Osteocyte (in vitro differentiated cells): ENCODE data around the gene STX2. TPM values are rescaled to one million over a fixed set of nuclear protein-coding genes. Genes with fewer than 3 reads are reported as not detected.

Experiments used
- DNase-seq: peaks from one replicate; pipeline ENCODE4 v3.0.0; 2021; ENCODE audit warnings: mixed read lengths; ENCODE audit not compliant: unreplicated experiment; ENCODE audit errors: extremely low spot score
- H3K27ac Mint-ChIP-seq: one replicate; pipeline ENCODE4 v1.8.0; 2021; ENCODE audit warnings: mild to moderate bottlenecking, mixed read lengths; ENCODE audit not compliant: unreplicated experiment
- H3K27me3 Mint-ChIP-seq: one replicate; pipeline ENCODE4 v1.8.0; 2021; ENCODE audit warnings: mixed read lengths; ENCODE audit not compliant: unreplicated experiment
- H3K36me3 Mint-ChIP-seq: one replicate; pipeline ENCODE4 v1.8.0; 2021; ENCODE audit warnings: mixed read lengths; ENCODE audit not compliant: unreplicated experiment
- H3K4me1 Mint-ChIP-seq: one replicate; pipeline ENCODE4 v1.8.0; 2021; ENCODE audit warnings: mixed read lengths; ENCODE audit not compliant: unreplicated experiment
- H3K4me3 Mint-ChIP-seq: one replicate; pipeline ENCODE4 v1.8.0; 2021; ENCODE audit warnings: mild to moderate bottlenecking, moderate library complexity, mixed read lengths; ENCODE audit not compliant: unreplicated experiment
- H3K9me3 Mint-ChIP-seq: one replicate; pipeline ENCODE4 v1.8.0; 2021; ENCODE audit warnings: mixed read lengths; ENCODE audit not compliant: unreplicated experiment
- total RNA-seq: library from RNA; stranded (reverse); gene quantifications from 2 replicates; pipeline ENCODE4 v1.2.1, GENCODE V29; 2021
- TF ChIP-seq, protein P1 (sequence below): fragments of 200-600 bp; sonication (generic); IDR thresholded peaks from 2 replicates; pipeline ENCODE4 v1.5.0; 2021; ENCODE audit warnings: antibody characterized with exemption, mild to moderate bottlenecking, moderate library complexity

STX2 gene
- total RNA-seq, 1 donor from 2014 or later, result 32.0 TPM

DNA sequence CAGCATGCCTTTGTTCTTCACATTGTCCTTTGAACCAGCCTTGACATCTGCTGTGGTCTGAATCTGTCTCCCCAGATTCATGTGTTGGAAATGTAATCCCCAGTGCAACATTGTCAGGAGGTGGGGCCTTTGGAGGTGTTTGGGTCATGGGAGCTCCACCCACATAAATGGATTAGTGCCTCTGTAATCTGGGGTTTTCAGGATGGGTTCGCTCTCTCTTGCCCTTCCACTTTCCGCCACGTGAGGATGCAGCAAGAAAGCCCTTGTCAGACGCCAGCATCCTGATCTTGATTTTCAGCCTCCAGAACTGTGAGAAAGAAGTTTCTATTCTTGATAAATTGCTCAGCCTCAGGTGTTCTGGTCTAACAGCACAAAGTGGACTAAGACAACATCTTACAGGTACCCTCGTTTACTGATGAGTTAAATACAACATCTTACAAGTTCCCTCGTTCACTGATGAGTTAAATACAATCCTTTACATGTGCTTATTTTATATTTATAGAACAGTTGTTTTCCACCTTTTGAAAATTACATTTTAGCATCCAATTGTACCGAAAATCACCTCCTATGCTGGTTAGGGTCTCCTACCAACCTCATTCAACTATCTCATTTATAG is 68.5 kb downstream of the STX2 start:
- DNase-seq, result no peak
- no peaks in the 10 kb centered on the region for H3K36me3 Mint-ChIP-seq
- H3K9me3 Mint-ChIP-seq, result no peaks in the 10 kb centered on the region
- peaks cover 2% of the 10 kb centered on the region for H3K4me1 Mint-ChIP-seq
- H3K27me3 Mint-ChIP-seq, result peaks cover 7% of the 10 kb centered on the region
- TF ChIP-seq, protein P1, sequence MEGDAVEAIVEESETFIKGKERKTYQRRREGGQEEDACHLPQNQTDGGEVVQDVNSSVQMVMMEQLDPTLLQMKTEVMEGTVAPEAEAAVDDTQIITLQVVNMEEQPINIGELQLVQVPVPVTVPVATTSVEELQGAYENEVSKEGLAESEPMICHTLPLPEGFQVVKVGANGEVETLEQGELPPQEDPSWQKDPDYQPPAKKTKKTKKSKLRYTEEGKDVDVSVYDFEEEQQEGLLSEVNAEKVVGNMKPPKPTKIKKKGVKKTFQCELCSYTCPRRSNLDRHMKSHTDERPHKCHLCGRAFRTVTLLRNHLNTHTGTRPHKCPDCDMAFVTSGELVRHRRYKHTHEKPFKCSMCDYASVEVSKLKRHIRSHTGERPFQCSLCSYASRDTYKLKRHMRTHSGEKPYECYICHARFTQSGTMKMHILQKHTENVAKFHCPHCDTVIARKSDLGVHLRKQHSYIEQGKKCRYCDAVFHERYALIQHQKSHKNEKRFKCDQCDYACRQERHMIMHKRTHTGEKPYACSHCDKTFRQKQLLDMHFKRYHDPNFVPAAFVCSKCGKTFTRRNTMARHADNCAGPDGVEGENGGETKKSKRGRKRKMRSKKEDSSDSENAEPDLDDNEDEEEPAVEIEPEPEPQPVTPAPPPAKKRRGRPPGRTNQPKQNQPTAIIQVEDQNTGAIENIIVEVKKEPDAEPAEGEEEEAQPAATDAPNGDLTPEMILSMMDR, result no peak
- no peak overlapping the region for H3K4me3 Mint-ChIP-seq
- no peak overlapping the region for H3K27ac Mint-ChIP-seq

DNA sequence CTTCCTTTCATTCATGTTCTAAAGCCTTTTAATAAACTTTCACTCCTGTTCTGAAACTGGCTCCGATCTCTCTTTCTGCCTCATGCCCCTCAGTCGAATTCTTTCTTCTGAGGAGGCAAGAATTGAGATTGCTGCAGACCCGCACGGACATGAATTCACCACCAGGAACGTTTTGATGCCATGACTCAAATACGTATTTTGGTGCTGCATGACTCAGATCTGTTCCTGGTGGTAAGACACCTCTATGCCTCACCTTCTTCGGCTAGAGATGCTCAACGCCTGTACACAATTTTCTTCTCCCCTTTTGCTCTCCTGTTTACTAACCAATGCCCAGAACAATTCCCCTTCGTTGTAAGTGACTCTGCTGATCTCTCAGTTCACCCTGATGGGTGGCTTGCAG is 70.9 kb downstream of the STX2 start:
- Mint-ChIP-seq H3K4me1 (no peaks in the 10 kb centered on the region), H3K27ac (no peak overlapping the region), H3K27me3 (peaks cover 7% of the 10 kb centered on the region), H3K4me3 (no peak overlapping the region), H3K9me3 (no peaks in the 10 kb centered on the region), H3K36me3 (no peaks in the 10 kb centered on the region)
- DNase-seq, result no peak
- TF ChIP-seq, protein P1, result no peak

DNA sequence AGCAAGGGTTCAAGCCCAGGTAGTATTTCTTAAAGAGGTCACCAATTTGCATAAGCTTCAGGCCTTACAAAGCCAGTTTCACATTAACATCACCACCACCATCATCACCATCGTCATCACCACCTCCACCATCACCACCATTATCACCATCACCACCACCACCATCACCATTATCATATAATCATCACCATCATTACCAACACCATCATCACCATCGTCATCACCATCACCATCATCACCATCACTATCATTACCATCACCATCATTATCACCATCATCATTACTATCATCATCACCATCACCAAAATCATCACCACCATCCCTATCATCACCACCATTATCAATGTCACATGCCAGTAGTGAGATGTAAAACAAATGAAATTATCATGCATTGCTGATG is 72.6 kb downstream of the STX2 start:
- Mint-ChIP-seq H3K9me3 (no peaks in the 10 kb centered on the region), H3K4me3 (no peak overlapping the region), H3K27ac (no peak overlapping the region), H3K4me1 (no peaks in the 10 kb centered on the region), H3K36me3 (no peaks in the 10 kb centered on the region), H3K27me3 (peaks cover 7% of the 10 kb centered on the region)
- TF ChIP-seq, protein P1, result no peak
- DNase-seq, result no peak

DNA sequence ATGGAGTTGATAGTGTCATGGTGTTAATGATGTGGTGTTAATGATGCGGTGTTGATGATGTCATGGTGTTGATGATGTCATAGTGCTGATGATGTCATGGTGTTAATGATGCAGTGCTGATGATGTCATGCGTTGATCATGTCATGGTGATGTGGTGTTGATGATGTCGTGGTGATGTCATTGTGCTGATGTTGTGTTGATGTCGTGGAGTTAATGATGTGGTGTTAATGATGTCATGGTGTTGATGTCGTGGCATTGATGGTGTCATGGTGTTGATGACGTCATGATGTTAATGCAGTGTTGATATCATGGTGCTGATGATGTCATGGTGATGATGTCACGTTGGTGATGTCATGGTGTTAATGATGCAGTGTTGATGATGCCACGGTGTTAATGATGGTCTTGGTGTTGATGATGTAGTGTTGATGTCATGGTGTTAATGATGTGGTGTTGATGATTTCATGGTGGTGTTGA is 73.8 kb downstream of the STX2 start:
- Mint-ChIP-seq H3K36me3 (no peaks in the 10 kb centered on the region), H3K9me3 (no peaks in the 10 kb centered on the region), H3K27ac (no peak overlapping the region), H3K4me3 (no peak overlapping the region), H3K27me3 (peaks cover 3% of the 10 kb centered on the region), H3K4me1 (no peaks in the 10 kb centered on the region)
- DNase-seq, result no peak
- TF ChIP-seq, protein P1, result no peak

DNA sequence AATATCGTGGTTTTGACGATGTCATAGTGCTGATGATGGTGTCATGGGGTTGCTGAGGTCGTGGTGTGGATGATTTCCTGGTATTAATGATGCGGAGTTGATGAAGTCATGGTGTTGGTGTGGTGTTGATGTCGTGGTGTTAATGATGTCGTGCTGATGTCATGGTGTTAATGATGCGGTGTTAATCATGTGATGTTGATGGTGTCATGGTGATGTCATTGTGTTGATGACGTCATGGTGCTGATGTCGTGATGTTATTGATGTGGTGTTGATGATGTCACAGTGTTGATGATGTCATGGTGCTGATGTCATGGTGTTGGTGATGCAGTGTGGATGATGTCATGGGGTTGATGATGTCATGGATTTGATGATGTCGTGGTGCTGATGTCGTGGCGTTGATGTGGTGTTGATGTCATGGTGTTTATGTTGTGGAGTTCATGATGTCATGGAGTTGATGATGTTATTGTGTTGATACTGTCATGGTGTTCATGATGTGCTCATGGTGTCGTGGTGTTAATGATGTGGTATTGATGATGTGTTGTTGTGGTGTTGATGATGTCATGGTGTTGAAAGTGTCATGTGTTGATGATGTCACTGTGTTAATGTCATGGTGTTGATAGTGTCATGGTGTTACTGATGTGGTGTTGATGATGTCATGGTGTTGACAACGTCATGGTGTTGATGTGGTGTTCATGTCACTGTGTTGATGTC is 74.4 kb downstream of the STX2 start:
- Mint-ChIP-seq H3K27me3 (peaks cover 3% of the 10 kb centered on the region), H3K27ac (no peak overlapping the region), H3K9me3 (no peaks in the 10 kb centered on the region), H3K4me1 (no peaks in the 10 kb centered on the region), H3K4me3 (no peak overlapping the region), H3K36me3 (no peaks in the 10 kb centered on the region)
- TF ChIP-seq, protein P1, result no peak
- DNase-seq, result no peak
